CD4-positive, alpha-beta T cell treated with Interleukin-17A for 4 hours (primary cell): ENCODE measurements around the gene NOTUM.
"Not testable (repeated sequence)": the region's sequence is repeated elsewhere in the genome, so short reads cannot be mapped to it uniquely, and the experiment has no call there.

Experiments
- DNase-seq: peaks from one replicate; pipeline ENCODE4 v3.0.0-alpha.2; 2020; ENCODE audit warnings: mixed read lengths

NOTUM gene

DNA sequence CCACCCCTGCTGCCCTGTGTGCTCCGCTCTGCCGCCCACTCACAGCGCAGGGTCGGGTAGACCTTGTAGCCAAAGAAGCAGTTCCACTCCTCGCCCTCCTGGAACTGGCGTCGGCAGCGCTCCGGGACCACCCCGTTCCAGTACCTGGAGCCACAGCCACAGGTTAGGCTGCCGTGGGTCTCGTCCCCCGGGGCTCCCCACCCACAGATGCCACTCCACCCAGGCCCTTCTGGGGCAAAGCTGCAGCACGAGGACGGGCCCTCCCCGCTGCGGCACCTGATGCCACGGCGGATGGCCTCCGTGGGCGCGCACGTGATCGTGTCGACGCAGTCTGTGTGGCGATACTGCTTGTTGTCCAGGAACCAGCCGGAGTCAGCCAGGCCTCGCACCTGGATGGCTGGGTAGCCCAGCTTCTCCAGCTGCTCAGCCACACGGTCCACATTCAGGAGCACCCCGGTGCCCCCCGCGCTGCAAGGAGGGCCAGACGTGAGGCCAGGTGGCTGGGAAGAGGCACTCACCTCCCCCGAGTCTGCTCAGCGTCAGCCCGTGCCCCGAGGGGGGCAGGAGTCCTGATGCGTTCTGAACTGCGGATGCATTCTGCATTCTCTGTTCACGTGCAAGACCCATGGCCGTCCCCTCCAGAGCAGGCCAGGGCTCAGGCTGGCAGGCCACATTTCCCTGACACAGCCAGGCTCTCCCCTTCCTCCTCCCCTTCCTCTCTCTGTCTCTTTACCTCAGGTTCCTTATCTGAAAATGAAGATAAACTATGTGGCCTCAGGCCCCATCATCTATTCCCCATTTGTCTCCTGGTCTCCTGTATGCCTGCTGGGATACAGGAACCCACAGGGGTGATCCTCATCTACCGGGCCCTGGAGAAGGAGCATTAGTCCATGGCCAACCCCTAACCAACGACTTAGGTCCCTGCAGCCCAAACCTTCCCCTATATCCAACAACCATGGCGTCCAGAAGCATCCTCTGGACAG lies 4.1 kb downstream of the NOTUM start:
- DNase-seq, result no peak

- no peak for DNase-seq
Observed at GRCh38 chr17:81955756-81956544, 5.0 kb downstream of the NOTUM start.

GRCh38 chr17:81955058-81955681 lies 5.8 kb downstream of the NOTUM start:
- DNase-seq, result no peak

GRCh38 chr17:81954131-81955057 lies 6.6 kb downstream of the NOTUM start:
- no peak for DNase-seq

DNA sequence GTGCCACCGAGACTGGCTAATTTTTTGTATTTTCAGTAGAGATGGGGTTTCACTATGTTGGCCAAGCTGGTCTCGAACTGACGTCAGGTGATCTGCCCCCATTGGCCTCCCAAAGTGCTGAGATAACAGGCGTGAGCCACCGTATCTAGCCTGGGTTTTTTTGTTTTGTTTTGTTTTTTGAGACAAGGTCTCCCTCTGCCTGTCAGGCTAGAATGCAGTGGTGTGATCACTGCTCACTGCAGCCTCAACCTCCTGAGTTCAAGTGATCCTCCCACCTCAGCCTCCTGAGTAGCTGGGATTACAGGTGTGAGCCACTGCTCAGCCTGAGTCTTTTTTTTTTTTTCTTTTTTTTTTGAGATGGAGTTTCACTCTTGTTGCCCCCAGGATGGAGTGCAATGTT lies 7.5 kb downstream of the NOTUM start:
- not testable (repeated sequence) for DNase-seq

GRCh38 chr17:81952792-81953228 lies 8.2 kb downstream of the NOTUM start:
- no peak for DNase-seq

- no peak for DNase-seq
Observed at GRCh38 chr17:81951785-81952684, 9.0 kb downstream of the NOTUM start.

- no peak for DNase-seq
Observed at GRCh38 chr17:81950501-81950900, 10.5 kb downstream of the NOTUM start.

DNA sequence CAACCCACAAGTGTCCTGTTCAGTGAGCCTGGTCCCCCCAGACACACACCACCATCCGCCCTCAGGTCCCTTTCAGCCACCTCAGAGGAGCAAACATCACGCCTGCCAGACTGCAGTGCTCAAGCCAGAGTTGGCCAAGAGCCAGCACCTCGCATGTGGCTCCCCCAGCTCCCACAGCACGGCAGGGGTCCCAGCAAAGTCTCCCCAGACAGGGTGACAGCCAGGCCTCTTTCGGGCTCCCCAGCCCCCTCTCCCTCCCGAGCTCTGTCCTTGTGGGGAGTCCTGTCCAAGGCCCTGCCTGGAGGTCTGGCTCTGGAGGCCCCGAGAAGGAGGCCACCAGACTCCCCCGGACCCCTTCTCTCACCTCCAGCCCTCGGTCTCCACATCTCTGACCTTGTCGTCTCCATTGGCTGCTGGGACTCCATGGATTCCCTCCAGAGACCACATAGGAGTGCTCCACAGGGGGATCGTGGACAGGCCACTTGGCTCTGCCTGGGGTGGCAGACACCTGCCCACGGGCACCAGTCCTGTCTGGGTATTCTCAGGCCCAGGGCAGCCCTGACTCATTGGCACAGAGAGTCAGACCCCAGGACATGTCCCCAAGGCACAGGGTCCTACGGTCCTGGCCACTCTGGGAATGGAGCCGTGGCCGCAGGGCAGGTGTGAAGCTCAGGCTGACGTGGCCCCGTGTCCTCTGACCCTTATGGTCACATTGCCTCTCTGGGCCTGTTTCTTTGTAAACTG lies 12.2 kb downstream of the NOTUM start:
- no peak for DNase-seq

- no peak for DNase-seq
Observed at GRCh38 chr17:81947189-81947588, 13.8 kb downstream of the NOTUM start, which contains the start of gene MYADML2. MYADML2 (minus strand) TSS chr17:81947233; CDS start chr17:81941741, 5,492 bp downstream.

DNA sequence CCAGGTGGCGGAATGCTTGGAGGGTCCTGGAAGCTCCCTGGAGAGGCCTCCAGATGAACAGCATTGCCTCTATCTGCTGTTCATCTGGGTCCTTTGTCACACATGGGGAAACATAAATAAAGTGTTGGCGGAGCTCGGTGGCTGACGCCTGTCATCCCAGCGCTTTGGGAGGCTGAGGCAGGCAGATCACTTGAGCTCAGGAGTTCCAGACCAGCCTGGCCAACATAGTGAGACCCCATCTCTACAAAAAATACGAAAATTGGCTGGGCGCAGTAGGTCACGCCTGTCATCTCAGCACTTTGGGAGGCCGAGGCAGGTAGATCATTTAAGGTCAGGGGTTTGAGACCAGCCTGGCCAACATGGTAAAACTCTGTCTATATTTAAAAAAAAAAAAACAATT lies 16.1 kb downstream of the NOTUM start:
- no peak for DNase-seq

GRCh38 chr17:81942167-81942553 lies 18.8 kb downstream of the NOTUM start:
- no peak for DNase-seq

DNA sequence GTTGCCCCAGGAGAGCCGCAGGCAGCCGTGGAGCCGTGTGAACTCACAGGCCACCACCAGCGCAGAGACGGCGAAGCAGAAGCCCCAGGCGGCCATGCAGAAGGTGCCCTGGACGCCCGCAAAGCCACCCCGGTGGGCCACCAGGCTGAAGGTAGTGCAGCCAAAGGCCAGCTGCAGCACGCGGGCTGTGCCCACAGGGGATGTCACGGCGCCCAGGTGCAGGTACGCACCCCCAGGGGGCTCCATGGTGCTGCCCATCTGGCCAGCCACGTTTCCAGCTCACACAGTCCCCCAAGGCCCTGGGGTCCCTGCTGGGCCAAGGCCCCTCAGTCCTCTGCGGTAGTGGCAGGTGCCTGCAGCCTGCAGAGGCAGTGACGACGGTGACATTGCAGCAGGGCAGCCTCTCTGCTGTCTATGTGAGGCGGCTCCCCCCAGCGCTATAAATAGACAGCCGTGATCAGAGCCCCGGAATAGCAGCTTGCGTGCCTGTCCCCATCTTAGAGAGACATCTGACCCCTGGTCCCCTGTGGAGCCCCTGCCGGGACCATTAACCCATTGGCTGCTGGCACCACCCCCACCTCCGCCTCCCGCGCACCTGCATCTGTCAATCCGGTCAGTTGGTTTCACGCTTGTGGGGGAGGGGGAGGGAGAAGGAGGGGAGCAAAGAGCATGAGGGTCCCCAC lies 19.4 kb downstream of the NOTUM start:
- no peak for DNase-seq

DNA sequence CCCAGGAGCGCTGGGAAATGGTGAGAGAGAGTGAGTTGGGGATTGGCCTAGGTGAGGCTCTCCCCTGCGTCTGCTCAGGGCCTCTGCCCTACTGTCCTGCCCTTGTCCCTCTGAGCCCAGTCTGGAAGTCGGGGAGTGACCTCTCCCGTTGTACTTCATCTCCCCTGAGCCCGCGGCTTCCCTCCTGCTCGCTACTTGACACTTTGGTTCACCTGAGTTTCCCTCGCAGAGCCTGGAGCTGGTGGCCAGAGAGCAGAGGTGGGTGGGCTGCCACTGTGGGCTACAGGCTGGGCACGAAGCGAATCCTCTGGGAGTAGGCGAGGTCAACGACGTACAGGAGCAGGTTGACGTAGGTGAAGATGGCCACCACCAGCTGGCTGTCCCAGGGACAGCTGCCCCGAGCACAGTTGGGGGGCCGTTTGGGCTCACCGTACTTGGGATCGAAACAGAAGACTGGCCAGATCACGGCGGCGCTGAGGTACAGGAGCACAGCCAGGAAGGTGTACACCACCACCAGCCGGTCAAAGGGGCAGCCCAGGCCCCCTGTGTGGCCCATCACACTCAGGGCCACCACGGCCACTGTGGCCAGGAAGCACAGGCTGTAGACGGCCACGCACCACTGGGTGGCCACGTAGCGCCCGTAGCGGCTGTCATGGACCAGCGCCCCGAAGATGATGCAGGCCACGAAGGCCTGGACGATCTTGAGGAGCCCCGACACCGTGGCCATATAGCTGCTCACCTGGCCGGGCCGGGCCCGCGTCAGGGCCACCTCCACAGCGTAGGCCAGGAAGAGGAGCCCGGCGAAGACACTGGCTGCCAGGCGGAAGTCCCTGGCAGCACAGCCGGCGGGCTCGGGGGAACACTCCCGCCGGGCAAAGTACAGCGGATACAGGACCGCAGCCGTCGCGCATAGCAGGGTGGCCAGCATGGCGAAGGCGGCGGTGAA lies 20.2 kb downstream of the NOTUM start:
- DNase-seq, result no peak

DNA sequence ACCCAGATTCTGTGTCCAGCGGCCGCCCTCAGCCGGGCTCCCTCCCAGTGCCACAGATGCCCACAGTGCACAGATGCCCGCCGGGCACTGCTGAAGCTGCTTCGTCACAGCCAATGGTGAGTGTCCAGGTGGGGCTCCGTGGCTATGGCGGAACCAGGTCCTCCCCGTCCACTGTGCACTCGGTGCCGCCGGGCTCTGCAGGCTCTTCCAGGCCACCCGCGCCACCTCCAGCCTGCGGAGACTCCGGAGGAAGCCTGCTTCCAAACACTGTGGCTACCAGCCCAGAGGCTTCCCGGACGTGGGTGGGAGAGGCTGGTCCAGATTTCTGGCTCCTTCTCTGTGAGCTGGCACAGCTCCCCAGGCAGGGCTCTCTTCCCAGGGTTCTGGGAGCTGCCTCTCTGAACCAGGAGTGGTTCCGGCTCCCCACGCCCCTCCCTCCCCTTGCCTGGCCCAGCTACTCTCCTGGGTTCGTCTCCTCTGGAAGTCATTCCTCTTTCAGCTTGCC lies 21.1 kb downstream of the NOTUM start:
- DNase-seq, result no peak

DNA sequence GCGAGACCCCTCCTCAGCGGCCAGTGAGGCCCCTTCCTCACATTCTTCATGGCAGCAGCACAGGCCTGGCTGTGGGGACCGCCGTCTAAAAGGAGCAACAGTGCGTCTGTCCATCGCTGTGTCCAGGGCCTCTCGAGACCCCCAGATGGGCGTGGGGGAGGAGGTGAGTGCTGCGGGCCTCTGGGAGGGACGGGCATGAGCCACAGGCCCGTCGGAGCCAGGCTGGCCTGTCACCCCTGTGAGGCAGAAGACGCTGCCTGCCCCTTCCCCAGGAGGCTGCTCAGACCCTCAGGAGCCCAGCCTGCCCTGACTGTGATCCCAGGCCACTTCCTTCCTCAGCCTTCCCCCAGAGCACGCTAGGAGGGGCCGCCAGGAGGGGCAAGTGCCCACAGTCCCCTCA lies 21.8 kb downstream of the NOTUM start:
- DNase-seq, result no peak

DNA sequence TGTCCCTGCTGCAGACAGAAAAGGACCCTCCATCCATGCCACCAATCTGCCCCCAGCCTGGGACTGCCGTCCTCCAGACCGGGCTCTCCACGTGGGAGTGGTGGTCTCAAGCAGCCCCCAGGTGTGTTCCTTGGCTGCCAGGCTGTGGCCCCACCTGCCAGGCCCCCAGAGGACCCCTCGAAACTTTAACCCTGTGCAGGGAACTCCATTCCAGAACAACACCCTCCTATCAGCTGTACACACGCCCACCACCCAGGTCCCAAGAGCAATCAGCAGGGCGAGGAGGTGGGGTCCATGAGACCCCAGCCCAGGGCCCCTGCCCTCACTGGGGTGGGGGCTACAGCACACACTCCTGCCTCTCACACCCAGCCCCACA lies 25.3 kb downstream of the NOTUM start:
- DNase-seq, result no peak
